Activated CD4-positive, alpha-beta T cell treated with anti-CD3 and anti-CD28 coated beads for 48 hours (primary cell): Measurements from ENCODE around the gene PGBD2.
A peak's percentile ranks its signal among the peaks of the same experiment; 100 is the strongest.
"Not testable (repeated sequence)": the region's sequence is repeated elsewhere in the genome, so short reads cannot be mapped to it uniquely, and the experiment has no call there.

Experiments
- DNase-seq: peaks from one replicate; pipeline ENCODE4 v3.0.0-alpha.2; 2020

PGBD2 gene

DNA sequence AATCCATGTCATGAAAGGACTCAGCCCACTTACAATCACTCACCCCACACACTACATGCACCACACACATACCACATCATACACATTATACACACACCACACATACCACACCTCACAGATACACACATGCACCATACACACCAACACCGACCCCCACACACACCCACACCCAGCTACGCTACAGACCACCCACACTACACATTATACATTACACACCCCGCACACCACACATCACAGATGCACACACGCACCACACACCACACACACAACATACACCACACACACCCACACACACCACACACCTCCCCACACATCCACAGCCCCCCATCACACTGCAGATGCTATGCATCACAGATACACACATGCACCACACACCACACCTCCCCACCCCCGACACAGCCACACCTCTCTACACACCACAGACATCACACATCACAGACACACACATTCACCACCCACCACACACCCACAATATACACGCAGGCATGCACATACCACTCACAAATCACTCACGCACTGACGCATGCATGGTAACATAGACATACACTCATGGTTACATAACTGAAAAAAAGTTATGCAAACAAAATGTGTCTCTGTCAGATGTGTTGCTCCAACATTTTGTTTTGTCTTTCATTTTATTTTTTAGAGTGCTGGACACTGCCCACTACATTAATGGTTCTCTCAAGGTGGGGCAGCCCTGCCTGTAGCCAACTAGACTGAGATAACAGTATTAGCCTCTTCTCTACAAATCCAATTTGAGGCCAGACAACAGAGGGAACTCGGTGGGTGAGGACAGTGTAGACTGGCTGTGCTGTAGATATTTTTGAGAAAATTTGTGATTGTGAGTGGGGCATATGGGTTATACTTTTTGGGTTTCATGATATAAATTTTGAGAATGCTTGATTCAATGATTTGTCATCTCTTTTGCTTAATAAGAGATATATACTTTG lies 15.2 kb upstream of the PGBD2 start:
- DNase-seq = no peak

DNA sequence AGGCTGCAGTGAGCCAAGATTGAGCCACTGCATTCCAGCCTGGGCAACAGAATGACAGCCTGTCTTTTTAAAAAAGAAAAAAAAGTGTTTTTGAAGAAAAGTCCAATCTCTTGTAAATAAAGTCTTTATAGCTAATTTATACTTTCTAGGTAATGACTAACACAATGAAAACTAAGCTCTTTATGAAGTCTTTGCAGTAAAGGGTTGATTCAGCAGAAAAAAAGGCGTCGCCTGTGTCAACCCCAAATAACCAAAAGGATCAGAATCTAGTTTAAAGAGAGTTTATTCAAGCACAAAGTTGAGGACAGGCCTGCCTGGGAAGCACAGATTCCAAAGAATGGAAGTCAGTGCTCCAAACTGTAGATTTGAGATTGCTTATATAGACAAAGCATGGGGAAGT lies 14.3 kb upstream of the PGBD2 start:
- no peak for DNase-seq

DNA sequence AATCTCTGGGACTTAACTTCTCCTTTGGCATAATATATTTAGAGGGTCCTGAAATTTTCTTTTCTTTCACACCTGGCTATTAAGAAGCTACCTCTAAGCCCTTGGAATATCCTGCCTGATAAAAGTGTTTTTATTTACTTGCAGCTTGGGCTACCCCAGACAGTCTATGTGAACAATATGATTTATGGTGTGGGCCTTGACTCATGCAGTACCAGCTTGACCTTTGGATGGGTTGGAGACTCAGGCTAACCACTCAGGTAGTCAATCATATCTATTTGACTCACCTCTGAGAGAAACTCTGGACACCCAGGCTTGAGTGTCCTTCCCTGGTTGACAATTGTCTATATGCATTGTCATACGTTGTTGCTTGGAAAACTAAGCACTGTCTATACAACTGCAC lies 13.4 kb upstream of the PGBD2 start:
- DNase-seq = no peak

DNA sequence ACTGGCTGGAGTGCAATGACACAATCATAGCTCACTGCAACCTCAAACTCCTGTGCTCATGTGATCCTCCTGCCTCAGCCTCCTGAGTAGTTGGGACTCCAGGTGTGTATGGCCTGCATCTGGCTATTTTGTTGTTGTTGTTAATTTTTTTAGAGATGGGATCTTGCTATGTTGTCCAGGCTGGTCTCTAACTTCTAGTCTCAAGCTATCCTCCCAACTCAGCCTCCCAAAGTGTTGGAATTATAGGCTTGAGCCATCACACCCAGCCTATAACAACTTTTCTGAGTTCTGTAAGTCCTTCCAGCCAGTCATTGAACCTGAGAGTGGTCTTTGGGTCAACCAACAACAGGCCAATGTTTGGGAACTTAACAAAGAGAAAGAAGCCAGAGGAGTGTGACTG lies 11.2 kb upstream of the PGBD2 start:
- DNase-seq = no peak

DNA sequence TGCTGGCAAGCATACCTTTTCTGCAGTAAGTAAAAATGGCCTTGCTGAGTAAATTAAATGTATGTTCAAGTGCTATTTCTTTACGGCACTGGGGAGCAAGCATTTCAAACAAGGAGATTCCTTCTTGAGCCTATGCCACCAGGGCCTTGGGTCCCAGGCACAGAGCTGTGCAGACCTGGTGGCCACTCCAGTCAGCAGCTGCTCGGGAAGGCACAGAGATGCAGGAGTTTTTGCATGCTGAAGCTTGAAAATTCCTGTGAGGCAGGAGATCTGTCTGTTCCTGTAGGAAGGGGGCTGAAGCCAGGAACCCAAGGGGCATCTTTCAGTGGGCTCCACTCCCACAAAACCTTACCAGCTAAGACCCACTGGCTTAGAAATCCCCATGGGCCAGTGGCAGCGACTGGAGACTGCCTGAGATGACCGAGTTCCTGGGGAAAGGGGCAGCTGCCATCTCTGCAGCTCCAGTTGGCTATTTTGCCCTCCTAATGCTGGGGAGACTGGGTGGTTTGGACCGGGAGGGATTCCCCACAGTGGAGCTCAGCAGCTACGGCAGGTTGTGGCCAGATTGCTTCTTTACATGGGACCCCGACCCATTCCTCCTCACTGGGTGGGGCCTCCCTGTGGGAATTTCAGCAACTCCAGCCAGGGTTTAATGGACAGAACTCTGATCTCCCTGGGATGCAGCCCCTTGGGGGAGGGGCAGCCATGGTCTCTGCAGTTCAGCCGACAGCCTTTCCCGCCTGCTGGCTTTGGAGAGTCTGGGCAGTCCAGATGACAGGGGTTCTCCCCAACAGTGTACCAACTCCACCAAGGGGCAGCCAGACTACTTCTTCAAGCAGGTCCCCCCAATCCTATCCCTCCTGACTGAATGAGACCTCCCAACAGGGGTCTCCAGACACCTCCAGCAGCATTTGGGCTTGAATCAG lies 8.4 kb upstream of the PGBD2 start:
- DNase-seq = no peak

DNA sequence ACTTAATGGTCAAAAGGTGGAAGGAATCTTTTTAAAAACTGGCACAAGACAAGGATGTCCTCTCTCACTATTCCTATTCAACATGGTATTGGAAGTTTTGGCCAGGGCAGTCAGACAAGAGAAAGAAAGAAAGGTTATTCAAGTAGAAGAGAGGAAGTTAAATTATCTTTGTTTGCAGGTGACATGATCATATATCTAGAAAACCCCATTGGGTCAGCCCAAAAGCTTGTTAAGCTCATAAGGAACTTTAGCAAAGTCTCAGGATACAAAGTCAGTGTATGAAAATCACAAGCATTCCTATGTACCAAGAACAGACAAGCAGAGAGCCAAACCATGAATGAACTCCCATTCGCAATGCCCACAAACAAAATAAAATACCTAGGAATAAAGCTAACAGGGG lies 5.4 kb upstream of the PGBD2 start:
- no peak for DNase-seq

DNA sequence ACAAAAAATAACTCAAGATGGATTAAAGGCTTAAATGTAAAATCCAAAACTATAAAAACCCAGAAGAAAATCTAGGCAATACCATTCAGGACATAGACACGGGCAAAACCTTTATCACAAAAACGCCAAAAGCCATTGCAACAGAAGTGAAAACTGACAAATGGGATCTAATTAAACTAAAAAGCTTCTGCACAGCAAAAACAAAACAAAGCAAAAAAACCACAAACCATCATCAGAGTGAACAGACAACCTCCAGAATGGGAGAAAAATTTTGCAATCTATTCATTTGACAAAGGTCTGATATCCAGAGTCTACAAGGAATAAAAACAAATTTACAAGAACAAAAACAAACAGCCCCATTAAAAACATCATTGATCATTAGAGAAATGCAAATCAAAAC lies 4.5 kb upstream of the PGBD2 start:
- DNase-seq = no peak

DNA sequence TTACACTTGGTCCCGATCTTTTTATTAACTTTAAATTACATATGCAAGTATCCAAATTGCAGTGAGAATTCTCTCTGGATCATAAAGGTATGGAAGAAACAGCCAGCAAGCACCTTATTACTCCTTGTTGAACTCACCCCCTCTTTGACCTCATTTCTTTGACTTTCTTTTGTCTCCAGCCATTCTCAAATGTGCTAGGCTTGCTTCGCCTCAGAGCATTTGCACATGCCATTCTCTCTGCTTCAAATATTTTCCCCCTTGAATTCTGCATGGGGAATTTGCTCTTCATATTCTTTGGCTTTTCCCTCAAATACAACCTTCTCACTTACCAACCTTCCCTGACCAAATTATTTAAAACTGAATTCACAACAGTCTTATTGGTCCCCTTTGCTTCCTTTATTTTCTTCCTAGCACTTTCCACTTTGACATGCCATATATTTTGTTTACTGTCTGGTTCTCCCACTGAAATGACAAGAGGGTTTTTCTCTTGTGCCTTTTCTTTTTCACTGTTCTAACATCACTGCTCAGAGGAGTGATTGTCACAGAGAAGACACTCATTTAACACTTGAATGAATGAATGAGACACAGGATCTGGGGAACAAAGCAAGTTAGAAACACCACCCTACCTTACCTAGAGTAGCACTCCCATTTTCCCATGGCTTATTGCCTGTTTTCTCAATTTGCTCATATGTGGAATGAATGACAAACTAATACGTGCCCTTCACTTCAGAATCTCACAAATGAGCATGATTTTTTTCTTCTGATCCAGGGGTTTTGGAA lies 1.4 kb upstream of the PGBD2 start:
- DNase-seq = no peak

DNA sequence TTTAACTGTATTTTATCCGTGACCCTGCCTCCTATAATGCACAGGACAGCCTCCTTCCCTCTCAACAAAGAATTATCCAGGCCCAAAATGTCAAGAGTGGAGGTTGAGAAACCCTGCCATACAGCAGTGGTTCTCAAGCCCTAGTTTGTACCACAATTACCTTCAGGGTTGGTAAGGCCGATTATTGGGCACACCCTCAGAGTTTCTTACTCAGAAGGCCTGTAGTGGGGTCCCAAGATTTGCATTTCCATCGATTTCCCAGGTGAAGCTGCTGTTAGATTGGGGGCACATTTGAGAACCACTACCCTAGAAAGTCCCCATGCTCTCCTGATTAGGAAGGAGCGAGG lies 400 bp upstream of the PGBD2 start:
- no peak for DNase-seq

DNA sequence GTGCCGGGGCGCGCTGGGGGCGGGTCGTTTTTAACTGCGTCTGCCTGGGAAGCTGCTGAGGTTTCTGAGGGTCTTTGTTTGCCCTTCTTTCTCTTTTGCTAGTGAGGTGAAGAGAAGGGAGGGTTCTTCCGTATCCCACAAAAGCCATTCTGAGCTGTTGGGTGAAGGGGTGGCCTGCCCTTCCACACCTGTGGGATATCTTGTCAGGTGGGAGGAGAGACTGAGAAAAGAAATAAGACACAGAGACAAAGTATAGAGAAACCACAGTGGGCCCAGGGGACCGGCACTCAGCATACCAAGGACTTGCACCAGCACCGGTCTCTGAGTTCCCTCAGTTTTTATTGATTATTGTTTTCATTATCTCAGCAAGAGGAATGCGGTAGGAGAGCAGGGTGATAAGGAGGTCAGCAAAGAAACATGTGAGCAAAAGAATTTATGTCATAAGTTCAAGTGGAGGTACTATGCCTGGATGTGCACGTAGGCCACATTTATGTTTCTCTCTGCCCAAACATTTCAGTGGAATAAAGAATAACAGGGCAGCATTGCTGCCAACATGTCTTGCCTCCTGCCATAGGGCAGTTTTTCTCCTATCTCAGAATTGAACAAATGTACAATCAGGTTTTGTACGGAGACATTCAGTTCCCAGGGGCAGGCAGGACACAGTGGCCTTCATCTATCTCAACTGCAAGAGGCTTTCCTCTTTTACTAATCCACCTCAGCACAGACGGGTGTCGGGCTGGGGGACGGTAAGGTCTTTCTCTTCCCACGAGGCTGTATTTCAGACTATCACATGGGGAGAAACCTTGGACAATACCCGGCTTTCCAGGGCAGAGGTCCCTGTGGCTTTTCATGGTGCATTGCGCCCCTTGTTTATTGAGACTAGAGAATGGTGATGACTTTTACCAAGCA lies 972 bp downstream of the PGBD2 start:
- no peak for DNase-seq

DNA sequence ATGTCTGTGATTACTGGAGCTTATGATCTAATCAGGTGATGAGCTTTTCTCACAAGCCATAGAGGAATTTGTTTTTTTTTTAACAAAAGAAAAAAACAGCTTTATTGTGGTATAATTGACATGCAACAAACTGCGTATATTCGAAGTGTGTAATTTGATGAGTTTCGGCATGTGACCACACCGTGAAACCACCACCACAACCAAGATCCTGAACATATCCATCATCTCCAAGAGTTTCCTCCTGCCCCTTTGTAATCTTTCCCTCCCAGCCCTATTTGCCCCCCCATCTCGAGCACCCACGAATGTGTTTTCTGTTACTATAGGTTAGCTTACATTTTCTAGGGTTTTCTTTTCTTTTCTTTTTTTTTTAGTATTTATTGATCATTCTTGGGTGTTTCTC lies 4.7 kb downstream of the PGBD2 start:
- DNase-seq = no peak

DNA sequence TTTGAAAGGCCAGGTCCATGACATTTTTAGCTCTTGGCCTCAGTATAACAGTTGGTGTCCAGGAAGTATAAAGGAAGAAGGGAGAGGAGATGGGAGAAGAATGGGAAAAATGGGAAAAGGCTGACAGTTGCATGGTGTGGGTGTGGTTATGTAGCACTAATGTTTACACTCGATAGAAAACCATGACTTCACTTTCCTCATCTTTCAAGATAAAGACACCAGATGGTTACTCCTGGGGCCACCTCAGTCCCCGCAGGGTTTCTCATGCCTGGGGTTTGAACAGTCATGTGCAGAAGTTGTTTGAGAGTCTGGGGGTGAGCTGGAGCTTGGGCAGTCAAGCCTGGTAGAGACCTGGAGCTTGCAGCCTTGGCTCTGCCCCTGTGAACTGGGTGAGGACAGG lies 7.9 kb downstream of the PGBD2 start:
- DNase-seq = no peak

DNA sequence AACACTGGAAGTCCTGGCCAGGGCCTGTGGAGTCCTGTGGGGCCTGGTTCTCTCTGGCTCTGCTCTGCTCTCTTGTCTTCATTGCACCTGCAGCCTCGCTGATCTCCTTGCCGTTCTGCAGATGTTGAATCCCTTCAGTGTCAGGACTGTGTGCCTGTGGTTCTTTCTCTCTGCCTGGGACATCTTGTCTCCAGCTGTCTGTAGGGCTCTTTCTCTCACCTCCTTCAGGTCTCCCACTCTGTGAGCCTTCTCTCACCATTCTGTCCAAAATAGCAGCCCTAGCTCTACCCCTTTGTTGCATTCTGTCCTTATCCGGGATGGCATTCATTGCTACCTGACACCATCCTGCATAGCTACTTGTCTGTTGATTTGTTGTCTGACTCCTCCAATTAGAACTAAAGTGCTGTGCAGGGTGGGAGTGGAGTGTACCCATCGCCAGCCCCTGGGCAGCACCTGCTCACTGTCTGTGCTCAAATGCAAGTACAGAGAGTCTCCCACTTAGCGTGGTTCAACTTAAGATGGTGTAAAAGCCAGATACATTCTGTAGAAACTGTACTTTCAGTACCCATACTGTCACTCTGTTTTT lies 8.9 kb downstream of the PGBD2 start:
- DNase-seq = no peak

DNA sequence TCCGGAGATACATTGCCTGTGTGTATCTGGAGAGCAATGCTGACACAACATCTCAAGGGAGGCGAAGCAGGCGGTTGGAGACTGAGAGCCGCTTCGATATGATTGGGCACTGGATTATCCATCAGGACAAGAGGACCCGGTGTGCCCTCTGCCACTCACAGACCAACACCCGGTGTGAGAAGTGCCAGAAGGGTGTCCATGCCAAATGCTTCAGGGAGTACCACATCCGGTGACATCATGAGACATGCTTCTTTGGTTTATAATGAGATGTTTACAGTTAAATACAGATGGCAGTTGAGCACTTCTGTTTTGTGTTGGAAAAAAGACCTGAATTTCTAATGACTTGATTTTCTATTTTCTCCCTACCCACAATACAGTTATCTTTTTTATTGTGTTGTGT lies 12.1 kb downstream of the PGBD2 start:
- no peak for DNase-seq

DNA sequence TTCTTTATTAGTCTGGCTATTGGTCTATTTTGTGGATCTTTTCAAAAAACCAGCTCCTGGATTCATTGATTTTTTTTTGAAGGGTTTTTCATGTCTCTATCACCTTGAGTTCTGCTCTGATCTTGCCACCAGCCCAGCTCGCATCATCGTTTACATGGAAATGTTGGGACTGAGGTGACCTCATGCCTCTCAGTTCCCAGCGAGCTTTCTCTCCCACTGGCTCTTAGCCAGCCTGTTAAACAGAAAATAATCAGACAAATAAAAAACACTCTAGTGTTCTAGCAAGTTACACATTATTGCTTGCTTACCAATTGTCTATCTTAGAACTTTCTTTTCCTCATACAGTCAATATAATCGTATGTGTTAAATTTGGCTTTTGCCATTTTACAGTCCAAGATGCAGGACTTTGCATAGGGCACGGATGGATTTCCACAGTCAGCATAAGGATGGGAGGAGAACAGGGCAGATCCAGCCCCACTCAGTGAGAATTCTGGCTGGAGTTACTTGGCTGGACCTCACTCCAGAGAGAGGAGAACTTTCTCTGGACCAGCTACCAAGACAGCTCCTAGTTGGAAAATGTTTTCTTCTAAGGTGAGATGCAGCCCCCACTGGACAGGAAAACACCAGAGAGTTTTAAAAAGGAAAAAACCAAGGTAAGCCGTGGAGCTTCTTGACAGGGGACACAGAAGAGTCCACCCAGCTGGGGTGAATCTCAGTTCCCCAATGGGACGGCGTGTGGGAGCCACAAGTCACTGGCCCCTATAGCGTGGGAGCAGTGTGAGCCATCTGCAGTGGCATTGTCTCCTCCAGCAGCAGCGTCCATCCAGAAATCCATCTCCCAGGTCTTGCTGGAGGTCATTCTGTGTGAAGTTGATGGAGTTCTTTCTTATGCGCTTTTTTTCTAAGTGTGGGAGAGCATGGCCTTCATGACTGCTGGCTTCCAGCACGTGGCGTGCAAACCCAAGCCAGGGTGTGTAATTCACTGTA lies 17.6 kb downstream of the PGBD2 start:
- DNase-seq = no peak

DNA sequence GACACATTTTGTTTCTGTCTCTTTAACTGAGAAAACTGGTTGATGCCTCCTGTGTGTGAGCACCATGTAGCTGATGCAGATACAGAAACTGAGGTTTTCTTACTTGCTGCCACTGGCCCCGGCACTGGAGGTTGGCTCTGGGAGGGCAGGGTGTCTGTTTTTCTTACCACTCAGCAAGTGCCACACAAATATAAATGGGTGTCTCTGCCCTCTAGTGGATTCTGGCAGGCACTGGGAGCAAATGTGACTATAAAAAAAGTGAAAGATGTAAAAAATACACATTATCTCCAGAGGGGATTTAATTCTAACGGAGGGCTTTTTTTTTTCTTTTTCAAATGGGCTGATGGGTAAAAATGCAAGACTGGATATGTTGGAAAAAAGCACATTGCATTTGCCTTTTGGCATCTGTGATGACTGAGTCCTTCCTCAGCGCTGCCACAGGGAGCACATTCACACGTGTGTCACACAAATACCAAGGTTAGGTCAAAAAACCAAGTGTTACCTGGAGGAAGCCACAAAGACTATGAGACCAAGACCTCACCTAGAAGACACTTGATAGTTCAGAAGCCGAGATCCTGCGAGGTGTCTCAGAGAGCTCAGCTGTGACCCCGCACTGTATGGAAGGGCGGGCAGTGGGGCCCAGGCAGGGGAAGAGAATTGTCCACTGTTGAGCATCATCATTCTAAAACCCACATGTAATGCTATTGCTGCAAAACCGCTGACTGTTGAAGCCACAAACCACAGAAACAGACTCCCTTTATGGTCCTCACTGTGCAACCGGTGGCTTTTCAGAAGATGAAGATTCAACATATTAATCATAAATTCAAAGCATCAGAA lies 18.9 kb downstream of the PGBD2 start:
- DNase-seq = peak; percentile 65

DNA sequence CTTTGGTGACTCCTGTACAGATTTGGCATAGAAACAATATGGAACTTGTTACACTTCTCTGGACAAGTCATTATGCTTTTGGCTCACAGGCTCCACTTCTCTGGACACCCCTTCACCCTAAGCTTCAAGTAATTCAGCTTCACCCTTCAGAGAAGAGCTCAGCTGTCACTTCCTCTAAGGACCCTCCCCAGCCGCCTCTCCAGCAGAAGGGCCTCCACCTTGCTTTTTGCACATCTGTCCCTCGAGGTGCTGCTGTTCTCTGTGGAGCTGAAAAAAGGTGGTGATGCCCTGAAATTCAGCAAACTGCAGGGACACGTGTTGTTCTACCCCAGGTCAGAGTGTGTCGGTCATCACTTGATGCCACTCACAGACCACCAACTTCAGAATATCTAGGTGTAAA lies 19.8 kb downstream of the PGBD2 start:
- DNase-seq = not testable (repeated sequence)

DNA sequence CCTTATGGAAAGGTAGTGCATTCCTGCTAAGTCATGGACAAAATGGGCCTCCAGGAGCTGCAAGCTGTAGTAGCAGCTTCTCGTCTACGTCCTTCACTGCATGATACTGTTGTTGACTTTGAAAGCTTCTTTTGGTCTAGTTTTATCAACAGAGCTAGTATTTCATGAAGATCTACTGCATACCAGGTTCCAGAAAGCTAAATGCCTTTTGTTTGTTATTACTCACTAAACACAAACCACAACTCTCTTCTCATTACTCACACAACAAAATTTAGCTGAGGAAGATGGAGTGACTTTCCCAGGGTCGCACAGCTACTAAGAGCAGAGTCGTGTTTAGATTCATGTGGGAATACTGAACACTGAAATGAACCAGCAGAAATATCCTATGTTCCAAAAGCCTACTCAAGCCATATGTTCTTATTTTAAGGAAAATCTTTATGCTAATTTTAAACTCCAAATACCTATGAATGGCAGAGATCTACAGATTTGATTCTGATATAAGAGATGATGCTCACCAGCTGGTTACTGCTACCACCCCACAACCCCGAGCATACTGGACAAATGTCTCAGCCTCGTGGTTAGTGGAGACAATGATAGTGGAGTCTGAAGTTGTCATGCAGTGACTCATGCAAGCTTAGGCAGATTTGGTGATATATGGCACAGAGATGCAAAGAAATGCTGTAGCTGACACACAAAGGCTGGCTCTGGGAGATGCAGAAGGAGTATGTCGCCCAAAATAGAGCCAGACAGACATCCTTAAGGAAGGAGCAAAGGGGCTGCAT lies 20.6 kb downstream of the PGBD2 start:
- DNase-seq = peak; percentile 26

DNA sequence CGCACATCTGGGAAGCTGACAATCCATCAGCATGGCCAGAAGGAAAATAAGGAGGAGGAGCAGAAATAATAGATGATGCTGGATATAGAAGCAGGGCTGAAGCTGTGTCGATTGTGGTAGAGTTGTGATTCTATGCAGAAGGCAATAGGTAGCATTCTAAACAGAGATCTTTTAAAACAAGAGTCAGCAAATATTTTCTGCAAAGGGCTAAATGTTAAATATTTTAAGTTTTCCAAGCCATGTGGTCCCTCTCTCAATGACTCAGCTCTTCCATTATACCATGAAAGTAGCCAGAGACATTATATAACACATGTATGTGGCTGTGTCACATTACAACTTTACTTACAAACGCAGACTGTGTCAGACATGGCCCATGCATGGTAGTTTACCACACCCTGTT lies 21.2 kb downstream of the PGBD2 start:
- DNase-seq = not testable (repeated sequence)
